NCI-H1105 treated with DMSO at 0.1 percent for 48 hours (cell line): ENCODE measurements around the gene CDH23.

Experiments
- DNase-seq: peaks from one replicate; lab custom pipeline; 2025; lab: John Stamatoyannopoulos, UW

CDH23 gene

GRCh38 chr10:71727105-71727737, 330.5 kb downstream of the CDH23 start:
- DNase-seq: no peak

DNA sequence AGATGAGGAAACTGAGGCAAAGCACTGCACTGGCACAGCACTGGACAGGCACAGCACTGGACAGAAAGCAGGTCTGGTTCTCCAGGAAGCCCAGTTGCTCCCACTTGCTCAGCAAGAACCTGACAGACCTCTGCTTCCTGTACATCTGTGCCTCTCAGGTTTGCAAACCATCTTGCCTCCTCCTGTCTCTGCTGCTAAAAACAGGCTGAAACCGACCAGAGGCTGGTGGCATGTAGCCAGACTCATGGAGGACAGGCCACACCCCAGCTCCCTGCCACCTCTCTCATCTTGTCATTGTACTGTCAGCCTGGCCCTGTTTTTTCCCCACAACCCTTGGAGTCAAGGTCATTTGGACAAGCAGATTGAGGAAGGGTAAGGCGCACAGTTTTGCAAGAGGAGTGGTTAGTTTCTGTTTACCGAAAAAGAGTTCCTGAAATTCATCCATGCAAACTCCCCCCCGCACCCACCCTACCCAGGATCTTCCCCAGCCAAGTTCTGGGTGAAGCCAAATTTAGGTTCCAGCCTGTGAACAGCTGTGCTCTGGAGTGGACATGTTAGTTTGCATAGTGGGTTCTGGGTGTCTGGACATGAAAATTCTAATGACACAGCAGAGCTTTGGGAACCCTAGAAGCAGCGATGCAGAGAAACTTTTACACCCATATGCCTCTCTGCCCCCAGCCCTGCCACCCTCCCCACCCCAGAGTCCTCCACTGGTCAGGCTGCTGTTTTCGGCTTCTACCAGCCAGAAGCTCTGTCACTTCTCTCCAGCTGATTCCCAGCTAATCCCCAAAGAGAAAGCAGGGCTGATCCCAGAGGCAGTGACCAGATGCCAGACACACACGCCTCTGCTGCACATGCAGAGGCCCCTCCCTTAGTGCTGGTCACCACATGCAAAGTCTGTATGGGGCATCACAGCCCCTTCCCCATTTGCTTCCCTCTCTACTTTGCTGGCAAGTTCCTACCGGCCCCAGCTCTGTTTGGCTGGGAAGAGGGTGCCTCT, 331.3 kb downstream of the CDH23 start:
- no peak for DNase-seq

DNA sequence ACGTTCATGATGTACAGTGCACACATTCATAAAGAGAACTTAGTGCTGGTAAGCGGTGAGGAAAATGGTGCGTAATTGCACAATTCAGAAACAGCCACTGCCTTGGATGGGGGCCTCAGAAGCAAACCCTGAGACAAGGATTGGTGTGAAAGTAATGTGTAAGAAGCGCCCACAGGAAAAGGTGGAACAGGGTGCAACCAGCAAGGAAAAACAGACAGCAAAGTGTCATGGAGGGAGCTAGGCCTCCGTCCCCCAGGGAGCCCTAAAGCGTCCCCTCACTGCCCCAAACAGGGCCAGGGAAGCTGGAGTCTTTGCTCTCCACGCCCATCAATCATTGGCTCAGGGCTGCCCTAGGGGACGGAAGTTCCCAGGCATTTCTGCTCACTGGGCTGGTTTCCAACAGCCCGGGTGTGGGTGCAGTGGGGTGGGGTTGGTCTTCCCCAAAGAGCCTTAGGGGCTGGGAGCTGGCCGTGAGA, 332.5 kb downstream of the CDH23 start:
- no peak for DNase-seq

DNA sequence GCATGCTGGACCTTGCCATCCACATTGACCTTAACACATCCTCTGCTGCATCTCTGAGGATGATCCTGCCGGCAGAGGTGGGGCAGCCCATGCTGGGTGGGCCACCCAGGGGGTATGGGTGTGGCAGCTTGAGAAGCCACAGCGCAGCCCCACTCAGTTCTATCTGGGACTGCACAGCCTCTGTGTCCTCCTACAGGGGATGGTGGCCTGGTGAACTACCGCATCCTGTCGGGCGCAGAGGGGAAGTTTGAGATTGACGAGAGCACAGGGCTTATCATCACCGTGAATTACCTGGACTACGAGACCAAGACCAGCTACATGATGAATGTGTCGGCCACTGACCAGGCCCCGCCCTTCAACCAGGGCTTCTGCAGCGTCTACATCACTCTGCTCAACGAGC, 335.1 kb downstream of the CDH23 start:
- no peak for DNase-seq

- DNase-seq: no peak
Measured at GRCh38 chr10:71734797-71735196, 338.1 kb downstream of the CDH23 start.

- no peak for DNase-seq
Measured at GRCh38 chr10:71735709-71736569, 339.2 kb downstream of the CDH23 start.

DNA sequence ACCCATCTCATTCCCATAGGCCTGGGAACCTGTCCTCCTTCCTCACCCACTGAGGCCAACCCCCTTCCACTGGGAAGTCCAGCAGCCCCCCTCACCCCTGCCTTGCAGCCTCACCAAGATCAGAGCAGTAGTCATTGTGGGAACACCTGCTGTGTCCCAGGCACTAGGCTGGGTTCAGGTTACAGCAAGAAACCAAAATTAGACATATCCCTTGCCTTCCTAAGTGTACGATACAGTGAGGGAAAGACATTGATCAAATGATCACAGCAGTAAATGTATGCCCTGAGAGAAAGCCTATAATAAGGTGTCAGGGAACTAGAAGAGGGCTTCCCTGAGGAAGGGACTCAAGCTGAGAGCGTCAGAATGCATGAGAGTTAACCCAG, 339.8 kb downstream of the CDH23 start:
- DNase-seq: no peak

GRCh38 chr10:71737001-71737833, 340.5 kb downstream of the CDH23 start:
- no peak for DNase-seq

- no peak for DNase-seq
Measured at GRCh38 chr10:71737834-71738197, 341.1 kb downstream of the CDH23 start.

GRCh38 chr10:71739358-71739900, 342.7 kb downstream of the CDH23 start:
- DNase-seq: no peak

DNA sequence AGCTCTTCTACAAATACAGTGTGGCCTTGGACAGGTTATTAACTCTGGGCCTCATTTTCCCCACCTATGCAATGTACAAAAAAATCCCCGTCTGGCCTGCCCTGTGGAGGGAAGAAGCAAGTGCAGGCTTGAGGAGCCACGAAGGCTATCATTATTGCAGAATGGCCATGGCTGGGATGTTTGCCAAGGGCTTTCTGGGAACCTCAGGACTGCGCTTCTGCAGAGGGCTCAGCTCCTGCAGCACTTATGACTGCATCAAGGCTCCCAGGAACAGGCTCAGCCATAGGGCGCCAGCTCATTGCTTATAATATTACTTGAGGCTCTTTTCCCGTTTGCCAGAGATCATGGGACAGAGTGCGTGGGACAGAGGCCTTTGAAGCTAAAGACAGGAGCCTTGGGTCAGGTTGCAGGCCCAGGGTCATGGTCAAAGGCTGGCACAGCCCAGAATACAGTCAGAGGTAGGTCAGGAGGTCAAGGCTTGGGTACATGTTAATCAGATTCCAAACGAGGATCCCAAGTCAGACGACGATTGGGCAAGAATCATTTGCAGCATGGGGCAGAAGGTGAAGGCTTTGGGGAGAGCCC, 343.4 kb downstream of the CDH23 start:
- DNase-seq: peak; percentile 11

- DNase-seq: no peak
Measured at GRCh38 chr10:71741029-71741428, 344.3 kb downstream of the CDH23 start.

GRCh38 chr10:71741671-71742070, 345.0 kb downstream of the CDH23 start:
- DNase-seq: no peak

- no peak for DNase-seq
Measured at GRCh38 chr10:71742301-71743088, 345.8 kb downstream of the CDH23 start.

DNA sequence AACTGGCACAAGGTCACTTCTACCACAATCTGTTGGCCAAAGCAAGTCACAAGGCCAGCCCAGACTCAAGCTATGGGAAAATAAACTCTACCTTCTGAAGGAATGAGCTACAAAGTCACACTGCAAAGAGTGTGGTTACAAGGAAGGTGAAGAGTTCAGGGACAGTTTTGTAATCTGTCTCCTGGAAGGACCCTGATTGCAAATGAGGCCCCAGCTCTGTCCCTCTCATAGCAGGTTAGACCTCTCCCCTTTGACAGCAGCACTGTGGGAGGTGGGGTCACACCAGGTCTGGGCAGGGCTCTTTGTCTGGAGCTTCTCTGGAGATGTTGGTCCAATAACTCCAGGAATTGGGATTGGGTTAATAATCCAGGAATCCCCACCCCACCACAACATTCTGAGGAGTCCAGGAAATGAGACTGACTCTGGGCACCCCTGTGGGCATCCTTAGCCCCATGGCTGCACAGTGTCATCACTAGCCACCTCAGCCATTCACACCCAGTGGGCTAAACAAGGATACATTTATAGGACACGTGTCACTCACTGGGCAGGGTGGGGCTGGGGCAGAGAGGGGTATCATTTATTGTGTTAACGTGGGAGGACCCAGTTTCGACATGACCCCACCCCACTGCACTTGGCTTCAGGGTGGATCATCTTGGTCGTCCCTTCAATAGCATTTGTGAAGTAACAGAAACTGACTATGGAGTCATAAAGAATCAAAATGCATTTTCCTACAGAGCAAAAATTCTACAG, 346.5 kb downstream of the CDH23 start:
- DNase-seq: no peak

DNA sequence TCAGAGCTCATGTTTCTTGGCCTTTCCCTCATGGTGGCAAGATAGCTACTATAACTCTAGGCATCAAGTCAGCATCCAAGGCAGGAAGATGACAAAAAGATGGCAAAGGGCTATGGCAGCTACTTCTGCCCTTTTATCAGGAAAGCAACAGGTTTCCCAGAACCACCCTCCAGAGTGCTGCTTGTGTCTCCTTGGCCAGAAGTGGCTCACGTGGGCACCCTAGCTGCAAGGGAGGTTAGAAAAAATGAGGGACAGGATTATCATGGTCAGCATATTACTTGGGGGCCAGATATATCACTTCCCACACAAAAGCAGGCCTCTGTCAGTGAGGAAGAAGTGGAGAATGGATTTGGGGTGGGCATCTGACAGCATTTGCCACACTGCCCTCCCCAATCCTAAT, 347.1 kb downstream of the CDH23 start:
- DNase-seq: no peak

DNA sequence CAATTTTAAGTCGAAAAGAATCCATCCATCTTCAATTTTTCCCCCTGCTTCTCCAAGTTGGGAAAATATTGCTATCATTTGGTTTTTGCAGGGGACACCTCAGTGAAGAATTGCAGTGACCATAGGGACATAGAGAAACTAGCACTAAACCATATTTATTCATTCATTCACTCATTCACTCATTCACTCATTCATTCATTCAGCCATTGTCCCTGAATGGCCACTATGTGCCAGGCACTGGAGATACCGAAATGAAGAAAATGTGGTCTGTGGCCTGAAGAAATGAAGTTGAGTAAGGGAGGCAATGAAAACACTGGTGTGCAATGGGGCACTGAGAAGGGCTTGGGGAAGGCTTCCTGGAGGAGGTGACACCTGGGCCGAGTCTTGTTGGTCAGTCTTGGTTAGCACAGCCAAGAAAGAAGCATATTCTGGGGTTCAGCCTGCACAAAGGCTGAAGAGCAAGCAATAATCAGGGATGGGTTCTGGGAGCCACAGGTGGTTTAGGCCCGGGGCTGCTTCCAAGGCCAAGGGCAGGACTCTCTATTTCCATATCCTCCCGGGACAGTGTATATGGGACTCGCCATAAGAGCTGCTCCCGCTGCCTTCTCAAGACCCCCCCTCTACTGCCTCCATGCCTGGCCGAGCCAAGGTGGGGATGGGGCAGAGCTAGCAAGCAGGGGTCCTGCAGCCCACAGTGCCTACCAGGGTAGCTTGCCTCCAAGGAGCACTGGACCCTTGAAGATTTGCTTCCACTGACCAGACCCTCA, 348.4 kb downstream of the CDH23 start:
- DNase-seq: no peak

GRCh38 chr10:71745664-71746250, 349.0 kb downstream of the CDH23 start:
- no peak for DNase-seq
